ENCODE measurements around the gene ZNF77. TPM values are rescaled to one million over a fixed set of nuclear protein-coding genes. Genes with fewer than 3 reads are reported as not detected.

The ZNF77 gene
- 1.3 and 3.6 TPM in 2 replicates for total RNA-seq

DNA sequence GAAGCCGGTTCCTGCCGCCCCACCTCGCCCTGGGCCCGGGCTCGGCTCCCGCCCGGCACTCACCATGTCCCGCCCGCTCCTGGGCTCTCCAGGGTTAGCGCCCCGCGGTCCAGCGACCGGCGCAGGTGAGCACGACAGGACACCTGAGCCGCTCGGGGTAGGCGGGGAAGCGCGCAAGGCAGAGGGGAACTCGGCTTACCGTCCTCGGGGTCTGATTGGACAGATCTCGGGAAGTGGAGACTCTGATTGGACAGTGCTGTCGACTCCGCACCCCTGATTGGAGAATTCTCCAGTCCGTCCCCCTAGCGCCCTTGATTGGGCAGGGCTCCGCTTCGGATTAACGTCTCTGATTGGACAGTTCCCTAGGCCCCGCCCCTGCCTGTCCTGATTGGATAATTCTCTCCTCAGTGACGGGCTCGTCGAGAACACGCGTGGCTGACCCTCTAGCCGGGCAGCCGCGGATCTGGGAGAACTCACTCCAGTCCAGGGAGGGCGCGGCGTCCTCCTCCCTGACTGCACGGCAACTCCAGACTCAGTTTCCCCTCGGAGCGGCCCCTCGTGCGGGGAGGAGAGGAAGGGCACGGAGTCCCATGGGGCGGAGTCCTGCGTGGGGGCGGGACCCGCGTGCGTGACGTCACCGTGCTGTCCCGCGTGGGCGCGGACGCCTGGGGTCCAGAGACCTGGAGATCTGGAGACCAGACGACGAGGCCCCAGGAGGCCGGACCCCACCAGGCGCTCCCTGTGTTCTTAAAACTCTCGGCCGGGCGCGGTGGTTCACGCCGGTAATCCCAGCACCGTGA lies at the start of gene ZNF77:
ZNF77 (minus strand) TSS at position 197 of the 800 bp plus-strand sequence; CDS start at position 66, 131 bp downstream.

DNA sequence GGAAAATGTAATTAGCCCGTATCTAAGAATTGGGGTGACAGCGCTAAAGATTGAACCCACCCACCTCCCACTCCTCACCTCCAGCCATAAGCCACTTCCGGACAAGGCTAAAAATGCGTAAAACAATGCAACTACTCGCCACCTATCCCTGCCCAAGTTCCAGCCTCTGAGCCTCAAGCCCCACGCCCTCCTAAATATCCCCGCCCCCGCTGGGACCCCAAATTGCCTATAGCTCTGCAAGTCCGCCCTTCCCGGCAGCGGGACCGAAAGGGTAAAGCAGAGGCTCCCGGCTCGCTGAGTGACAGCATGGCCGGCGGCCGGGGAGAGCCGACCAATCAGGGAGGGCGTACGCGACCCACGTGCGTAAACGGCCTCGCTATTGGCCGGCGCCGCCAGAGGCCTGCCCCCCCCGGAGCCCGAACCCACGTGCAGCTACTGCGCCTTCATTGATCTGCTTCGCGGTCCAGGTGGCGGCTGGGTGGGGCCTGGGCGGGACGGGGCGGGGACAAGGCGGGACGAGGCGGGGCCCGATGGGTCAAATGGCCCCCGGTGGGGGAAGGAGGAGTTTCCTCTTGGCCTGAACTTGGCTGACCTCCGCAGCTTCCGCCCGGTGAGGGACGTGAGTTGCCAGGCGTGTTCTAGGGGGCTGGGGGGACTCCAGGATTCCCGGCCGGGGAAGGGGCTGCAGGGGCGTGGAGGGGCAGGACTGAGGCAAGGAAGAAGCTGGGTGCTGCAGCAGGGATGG lies 32.4 kb upstream of the ZNF77 start, which contains the start of gene TLE6:
TLE6 (plus strand) TSS at position 564 of the 745 bp plus-strand sequence. CDS start 670 bp downstream, outside the sequence.

DNA sequence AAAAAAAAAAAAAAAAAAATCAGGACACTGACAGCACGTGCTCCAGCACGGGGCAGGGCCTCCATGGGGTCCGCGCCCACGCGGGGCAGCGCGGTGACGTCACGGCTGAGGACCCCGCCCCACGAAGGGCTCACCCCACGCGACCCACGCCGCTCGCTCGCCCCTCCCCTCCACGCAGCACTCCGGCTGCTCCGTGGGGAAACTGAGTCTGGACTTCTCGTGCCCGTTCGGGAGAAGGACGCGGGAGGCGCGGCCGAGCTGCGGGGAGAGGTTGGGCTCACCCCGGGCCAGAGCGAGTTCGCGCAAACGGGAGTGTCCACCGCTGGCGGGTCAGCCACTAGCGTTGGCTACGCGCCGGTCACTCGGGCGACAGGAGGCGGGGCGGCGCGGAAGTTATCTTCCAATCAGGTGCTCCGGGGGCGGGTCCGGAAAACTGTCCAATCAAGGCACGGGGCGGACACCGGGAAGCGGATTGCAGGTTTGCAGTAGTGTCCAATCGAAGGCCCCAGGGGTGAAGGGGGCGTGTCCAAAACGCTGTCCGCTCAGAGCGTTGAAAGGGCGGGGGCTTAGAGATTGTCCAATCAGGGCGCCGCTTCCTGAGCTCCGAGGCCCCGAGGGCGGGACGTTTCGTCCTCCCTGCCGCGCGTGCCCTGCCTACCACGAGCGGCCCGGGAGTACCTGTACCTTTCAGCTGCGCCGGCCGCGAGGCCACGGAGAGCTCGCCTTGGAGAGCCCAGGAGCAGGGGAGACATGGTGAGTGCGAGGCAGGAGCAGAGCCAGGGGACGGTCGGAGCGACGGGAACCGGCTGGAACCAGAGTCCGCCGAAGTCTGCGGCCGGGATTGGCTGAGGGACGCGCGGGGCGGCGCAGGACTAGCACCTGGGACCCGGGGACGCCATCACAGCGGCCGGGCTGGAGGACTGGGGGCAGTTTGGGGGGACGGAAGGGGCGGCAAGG lies 44.2 kb downstream of the ZNF77 start, which contains the start of gene ZNF57:
ZNF57 (plus strand) TSS at position 633 of the 957 bp plus-strand sequence; CDS start at position 751, 118 bp downstream.

Other genes with a start within 250 kb of the ZNF77 start
- under 0.01 TPM in 1 of 2 replicates, not detected in the other for gene GNG7, start 242.3 kb downstream of the ZNF77 start, total RNA-seq
- gene DIRAS1, start 223.6 kb downstream of the ZNF77 start, total RNA-seq, result 0.90 and 1.8 TPM in 2 replicates
- gene SLC39A3, start 205.0 kb downstream of the ZNF77 start, total RNA-seq, result 37.1 and 38.1 TPM in 2 replicates
- gene SGTA, start 161.7 kb downstream of the ZNF77 start, total RNA-seq, result 54.4 and 57.2 TPM in 2 replicates
- gene THOP1, start 159.5 kb downstream of the ZNF77 start, total RNA-seq, result 75.1 and 82.0 TPM in 2 replicates
- gene ZNF554, start 125.1 kb downstream of the ZNF77 start, total RNA-seq, result 1.8 and 3.2 TPM in 2 replicates
- 3.6 and 4.2 TPM in 2 replicates for gene ZNF555, start 103.5 kb downstream of the ZNF77 start, total RNA-seq
- not detected in 2 replicates for gene ZNF556, start 77.6 kb downstream of the ZNF77 start, total RNA-seq
- 5.5 and 9.0 TPM in 2 replicates for gene ZNF57, start 44.0 kb downstream of the ZNF77 start, total RNA-seq
- gene TLE6, start 32.6 kb upstream of the ZNF77 start, total RNA-seq, result 0.36 and 2.8 TPM in 2 replicates
- gene TLE2, start 84.3 kb upstream of the ZNF77 start, total RNA-seq, result 20.1 and 49.1 TPM in 2 replicates
- 355 and 367 TPM in 2 replicates for gene TLE5, start 117.5 kb upstream of the ZNF77 start, total RNA-seq
- gene GNA11, start 149.4 kb upstream of the ZNF77 start, total RNA-seq, result 73.2 and 85.9 TPM in 2 replicates
- not detected in 2 replicates for gene GNA15, start 191.1 kb upstream of the ZNF77 start, total RNA-seq
- not detected in 2 replicates for gene S1PR4, start 233.8 kb upstream of the ZNF77 start, total RNA-seq
- 63.9 and 66.4 TPM in 2 replicates for gene NCLN, start 241.0 kb upstream of the ZNF77 start, total RNA-seq

All from cardiac atrium fibroblast (primary cell).